HepG2 (cell line): ENCODE data around the gene POLN. TPM values are rescaled to one million over a fixed set of nuclear protein-coding genes. Genes with fewer than 3 reads are reported as not detected.

ENCODE experiments used
- ATAC-seq: fragments of 200-7000 bp; cut with Tn5 transposase; 3 replicates; pipeline ENCODE4 v1.9.1; 2020; ENCODE audit warnings: mild to moderate bottlenecking, moderate library complexity
- BruUV-seq: library from RNA; stranded (reverse); fragments of 400-500 nt; replicated peaks from 2 replicates; lab custom pipeline; 2021; lab: Mats Ljungman, UMichigan
- CTCF ChIA-PET: fragments of 300-600 bp; formaldehyde crosslinking; extraction: SDS; loops from one replicate; lab custom pipeline; 2021; ENCODE audit warnings: low total read pairs, inconsistent platforms, low intra/inter-chr PET ratio; lab: Yijun Ruan, JAX
- POLR2A ChIA-PET: fragments of 350-600 bp; sonication (Branson Sonifier 250); formaldehyde crosslinking; loops from one replicate; lab custom pipeline; 2020; ENCODE audit warnings: antibody characterized with exemption, inconsistent platforms; lab: Yijun Ruan, JAX
- DNase-seq: peaks from one replicate; pipeline ENCODE4 v3.0.0-alpha.2; 2015; ENCODE audit warnings: low spot score
- FAIRE-seq: peaks from 3 replicates; lab custom pipeline; 2011; peaks lifted over from hg19 to GRCh38; lab: Jason Lieb, UNC
- H2AFZ ChIP-seq: one replicate; pipeline ENCODE4 v1.6.1; 2011; ENCODE audit warnings: low read length, inconsistent platforms
- H3K27ac ChIP-seq: fragments of 300-600 bp; 3 replicates; pipeline ENCODE4 v1.8.0; 2011; ENCODE audit warnings: mixed run types, mild to moderate bottlenecking, mixed read lengths, low read length, inconsistent platforms; ENCODE audit not compliant: insufficient read depth; ENCODE audit errors: extremely low read length
- H3K27me3 ChIP-seq, 2 experiments: fragments of 200-600 bp in 1 of 2; 2 replicates in 1 of 2; 3 replicates in 1 of 2; pipeline versions ENCODE4 v1.6.0 to v1.8.0; 2011; ENCODE audit warnings: low read length in 2 of 2, mild to moderate bottlenecking in 2 of 2, moderate library complexity in 2 of 2, inconsistent platforms in 1 of 2; ENCODE audit not compliant: insufficient read depth in 2 of 2, control insufficient read depth in 1 of 2
- H3K36me3 ChIP-seq, 2 experiments: fragments of 200-600 bp in 1 of 2; replicated peaks in 1 of 2; 2 replicates in 1 of 2; 3 replicates in 1 of 2; pipeline versions ENCODE4 v1.5.1 to v1.8.0; 2011; ENCODE audit warnings: low read length in 2 of 2, inconsistent platforms in 1 of 2; ENCODE audit not compliant: insufficient read depth in 2 of 2, control insufficient read depth in 1 of 2
- H3K4me1 ChIP-seq: 2 replicates; pipeline ENCODE4 v1.5.1; 2012; ENCODE audit warnings: low read length, inconsistent platforms; ENCODE audit not compliant: insufficient read depth
- H3K4me2 ChIP-seq: 2 replicates; pipeline ENCODE4 v1.6.0; 2011; ENCODE audit warnings: low read depth, low read length, inconsistent platforms
- H3K4me3 ChIP-seq, 3 experiments: fragments of 200-600 bp in 1 of 3; sonication (generic), shearing (Covaris generic) in 1 of 3; replicated peaks in 1 of 3; 2 replicates each; pipeline ENCODE4 v1.5.1; 2011 to 2016; ENCODE audit warnings: low read length in 3 of 3, inconsistent platforms in 2 of 3, low read depth in 2 of 3, mild to moderate bottlenecking in 2 of 3, control low read depth in 1 of 3, mixed read lengths in 1 of 3; ENCODE audit not compliant: insufficient read depth in 1 of 3
- H3K79me2 ChIP-seq: one replicate; pipeline ENCODE4 v1.6.1; 2011; ENCODE audit warnings: low read length, inconsistent platforms; ENCODE audit not compliant: insufficient read depth
- H3K9ac ChIP-seq: 2 replicates; pipeline ENCODE4 v1.6.0; 2011; ENCODE audit warnings: mild to moderate bottlenecking, low read depth, low read length, inconsistent platforms; ENCODE audit not compliant: insufficient read depth
- H3K9me3 ChIP-seq: 2 replicates; pipeline ENCODE4 v1.5.1; 2012; ENCODE audit warnings: mild to moderate bottlenecking, low read length
- H4K20me1 ChIP-seq: 2 replicates; pipeline ENCODE4 v1.6.0; 2011; ENCODE audit warnings: inconsistent platforms, mild to moderate bottlenecking, low read length, moderate library complexity; ENCODE audit not compliant: insufficient read depth
- DMAP1 ChIP-seq: IDR thresholded peaks from 2 replicates; pipeline ENCODE4 v1.6.1; 2016
- DRAP1 ChIP-seq: IDR thresholded peaks from 2 replicates; pipeline ENCODE4 v1.6.1; 2016; ENCODE audit warnings: missing genetic modification reagents, missing compliant biosample characterization
- ETS1 ChIP-seq: sonication (generic); formaldehyde crosslinking; IDR thresholded peaks from 2 replicates; pipeline ENCODE4 v1.4.0; 2020; ENCODE audit warnings: missing genetic modification reagents
- HOXA9 ChIP-seq: sonication (generic); formaldehyde crosslinking; IDR thresholded peaks from 2 replicates; pipeline ENCODE4 v1.8.1; 2022; ENCODE audit warnings: missing genetic modification reagents, mild to moderate bottlenecking, moderate library complexity, borderline replicate concordance
- KAT8 ChIP-seq: IDR thresholded peaks from 2 replicates; pipeline ENCODE4 v1.6.1; 2016; ENCODE audit warnings: missing genetic modification reagents, missing compliant biosample characterization
- MLLT10 ChIP-seq: sonication (generic); formaldehyde crosslinking; IDR thresholded peaks from 2 replicates; pipeline ENCODE4 v1.4.0; 2020; ENCODE audit warnings: missing genetic modification reagents
- NFATC3 ChIP-seq: sonication (generic); formaldehyde crosslinking; IDR thresholded peaks from 2 replicates; pipeline ENCODE4 v1.5.1; 2020; ENCODE audit warnings: mild to moderate bottlenecking, missing genetic modification reagents
- NFIC ChIP-seq: IDR thresholded peaks from 2 replicates; pipeline ENCODE4 v1.6.1; 2012; ENCODE audit warnings: mild to moderate bottlenecking, low read length, inconsistent platforms
- PRPF4 ChIP-seq: fragments of 200-400 bp; formaldehyde crosslinking; IDR thresholded peaks from 2 replicates; pipeline ENCODE4 v1.6.1; 2016; ENCODE audit warnings: low read length, low read depth; ENCODE audit not compliant: poor library complexity, severe bottlenecking
- RARG ChIP-seq: sonication (generic); formaldehyde crosslinking; IDR thresholded peaks from 2 replicates; pipeline ENCODE4 v1.4.0; 2020; ENCODE audit warnings: low read depth, mild to moderate bottlenecking, missing genetic modification reagents
- SMYD3 ChIP-seq: sonication (generic); formaldehyde crosslinking; IDR thresholded peaks from 2 replicates; pipeline ENCODE4 v1.8.1; 2023; ENCODE audit warnings: mild to moderate bottlenecking, missing genetic modification reagents
- ZFX ChIP-seq: sonication (generic); formaldehyde crosslinking; IDR thresholded peaks from 2 replicates; pipeline ENCODE4 v1.4.0; 2020; ENCODE audit warnings: mild to moderate bottlenecking, low read depth, missing genetic modification reagents, moderate library complexity
- ZNF639 ChIP-seq: conservative IDR thresholded peaks from 2 replicates; pipeline ENCODE4 v1.6.1; 2018; ENCODE audit warnings: missing genetic modification reagents
- WGBS: methylation state at CpG from one replicate; pipeline ENCODE4 v1.1.6; 2017; ENCODE audit warnings: low lambda C conversion rate; 5-methylcytosine and 5-hydroxymethylcytosine counted together
- in situ Hi-C: cut with HindIII; loops from 2 replicates; pipeline ENCODE4 v1.10.0; 2017; ENCODE audit warnings: low pct_unique_long_range_greater_than_20kb; ENCODE audit not compliant: extremely low pct_ligation_motif_present
- intact Hi-C: fragments of 100-400 bp; cut with micrococcal nuclease; formaldehyde crosslinking; loops from one replicate; pipeline ENCODE4 v1.10.0; 2022; ENCODE audit not compliant: unreplicated experiment
- polyA plus RNA-seq, 8 experiments: library from polyadenylated mRNA; depleted of rRNA in 3 of 8; stranded (reverse) in 7 of 8; unstranded in 1 of 8; fragments of >200 nt; fragmentation: Illumina TruSeq in 4 of 8; extraction: Trizol in 4 of 8; gene quantifications; 2 replicates each; pipeline versions ENCODE4 v1.2.1 to v1.2.3, GENCODE V29; 2011 to 2016; ENCODE audit warnings: low read depth in 4 of 8, missing spikeins in 1 of 8, mixed read lengths in 1 of 8; ENCODE audit not compliant: insufficient read depth in 1 of 8
- total RNA-seq, 5 experiments: library from RNA; depleted of rRNA; stranded (reverse); fragments of >200 nt; fragmentation: Illumina TruSeq; extraction: Trizol; gene quantifications; 2 replicates each; pipeline ENCODE4 v1.2.3, GENCODE V29; 2016; ENCODE audit warnings: low read depth in 1 of 5

Gene POLN
- total and polyA plus RNA-seq, 2 of the 13 experiments (the other 11 are each of a cell fraction or from before 2014, with no cell fraction given) = 0.93 to 1.5 TPM

GRCh38 chr4:2125831-2126230, 116.1 kb downstream of the POLN start:
- Histone ChIP-seq H3K9ac (no peak overlapping the region), H2AFZ (no peak overlapping the region), H4K20me1 (no peaks in the 10 kb centered on the region), H3K4me1 (0 out of 2 replicates have a peak, but pooled peaks cover 5% of the 10 kb centered on the region), H3K79me2 (no peaks in the 10 kb centered on the region), H3K9me3 (no peaks in the 10 kb centered on the region), H3K4me3 (no peak overlapping the region), H3K4me2 (no peak overlapping the region), H3K27me3 (peaks cover 5 to 9% of the 10 kb centered on the region in 2 experiments; a peak in 4 of 5 replicates), H3K36me3 (no peaks in the 10 kb centered on the region), H3K27ac (no peak overlapping the region)
- ATAC-seq (peak; percentile 57), FAIRE-seq (no peak), DNase-seq (no peak)
- ChIA-PET CTCF (no interaction called here), POLR2A (no interaction called here)
- in situ Hi-C loops = no loop called here
- no TSS peak for BruUV-seq
- WGBS = 17% methylated on average over 5 of the region's 6 CpGs
- TF ChIP-seq DRAP1 = no peak
- TF ChIP-seq ETS1 (CRISPR knock-in tag) = no peak
- no peak for TF ChIP-seq PRPF4
- TF ChIP-seq NFATC3 (CRISPR knock-in tag) = no peak
- TF ChIP-seq RARG (CRISPR knock-in tag) = no peak
- no peak for TF ChIP-seq SMYD3 (CRISPR knock-in tag)
- TF ChIP-seq DMAP1 (CRISPR knock-in tag) = no peak
- intact Hi-C loops = no loop called here

- 42% methylated on average over 4 of the region's 4 CpGs for WGBS
- intact Hi-C loops (no loop called here), in situ Hi-C loops (no loop called here)
- Histone ChIP-seq H3K4me3 (no peak overlapping the region), H3K9ac (no peak overlapping the region), H3K4me1 (0 out of 2 replicates have a peak, but pooled peaks cover 5% of the 10 kb centered on the region), H4K20me1 (no peaks in the 10 kb centered on the region), H3K27me3 (peaks cover 5 to 9% of the 10 kb centered on the region in 2 experiments; a peak in 4 of 5 replicates), H3K27ac (no peak overlapping the region), H3K9me3 (no peaks in the 10 kb centered on the region), H3K36me3 (no peaks in the 10 kb centered on the region), H2AFZ (no peak overlapping the region), H3K4me2 (no peak overlapping the region), H3K79me2 (no peaks in the 10 kb centered on the region)
- ChIA-PET POLR2A (no interaction called here), CTCF (no interaction called here)
- DNase-seq (no peak), ATAC-seq (no peak), FAIRE-seq (no peak)
- BruUV-seq = no TSS peak
- no peak for TF ChIP-seq MLLT10 (CRISPR knock-in tag)
- TF ChIP-seq KAT8 (CRISPR knock-in tag) = no peak
- no peak for TF ChIP-seq ZNF639 (CRISPR knock-in tag)
- TF ChIP-seq ZFX (CRISPR knock-in tag) = no peak
- no peak for TF ChIP-seq HOXA9 (CRISPR knock-in tag)
- no peak for TF ChIP-seq NFIC
These were observed 116.9 kb downstream of the POLN start for GRCh38 chr4:2125023-2125422.
